ENCODE measurements around the gene GRK2.

- TF ChIP-seq CTCF (IDR thresholded peaks at IDR 0.05) (no peak), POLR2A (IDR thresholded peaks at IDR 0.05) (no peak)
These were observed 47.9 kb downstream of the GRK2 start for GRCh38 chr11:67314218-67314617.

Measured in right lobe of liver (tissue), 4 donors.